H9 (cell line): ENCODE results near the gene CD81. TPM values are rescaled to one million over a fixed set of nuclear protein-coding genes. Genes with fewer than 3 reads are reported as not detected.

Source experiments
- DNase-seq: peaks from one replicate; pipeline ENCODE4 v3.0.0-alpha.2; 2017
- H2AFZ ChIP-seq: one replicate; pipeline ENCODE4 v1.6.1; 2013; ENCODE audit warnings: mild to moderate bottlenecking, low read length, control low read depth, moderate library complexity
- H2AK5ac ChIP-seq: 2 replicates; pipeline ENCODE4 v1.6.1; 2013; ENCODE audit warnings: low read length, control low read depth, mixed read lengths; ENCODE audit not compliant: insufficient read length
- H2BK120ac ChIP-seq: one replicate; pipeline ENCODE4 v1.6.1; 2013; ENCODE audit warnings: low read depth, mild to moderate bottlenecking, low read length, control low read depth, inconsistent platforms; ENCODE audit not compliant: poor library complexity, severe bottlenecking
- H2BK12ac ChIP-seq: 2 replicates; pipeline ENCODE4 v1.6.1; 2013; ENCODE audit warnings: low read length, control low read depth, mixed read lengths, low read depth; ENCODE audit not compliant: insufficient read length
- H2BK15ac ChIP-seq: 2 replicates; pipeline ENCODE4 v1.6.1; 2013; ENCODE audit warnings: low read depth, low read length, control low read depth
- H2BK20ac ChIP-seq: one replicate; pipeline ENCODE4 v1.6.1; 2013; ENCODE audit warnings: low read depth, mild to moderate bottlenecking, low read length, control low read depth, inconsistent platforms; ENCODE audit not compliant: poor library complexity, severe bottlenecking
- H2BK5ac ChIP-seq: 2 replicates; pipeline ENCODE4 v1.6.1; 2013; ENCODE audit warnings: low read length, control low read depth, mixed read lengths; ENCODE audit not compliant: insufficient read length
- H3K14ac ChIP-seq: 2 replicates; pipeline ENCODE4 v1.6.1; 2013; ENCODE audit warnings: low read length, control low read depth; ENCODE audit not compliant: insufficient read depth
- H3K18ac ChIP-seq: 2 replicates; pipeline ENCODE4 v1.6.1; 2013; ENCODE audit warnings: low read depth, mild to moderate bottlenecking, mixed read lengths, low read length, control low read depth; ENCODE audit not compliant: insufficient read length
- H3K23ac ChIP-seq: 2 replicates; pipeline ENCODE4 v1.6.1; 2013; ENCODE audit warnings: low read length, control low read depth, mixed read lengths, low read depth; ENCODE audit not compliant: insufficient read length
- H3K23me2 ChIP-seq: 2 replicates; pipeline ENCODE4 v1.6.1; 2013; ENCODE audit warnings: low read depth, mild to moderate bottlenecking, mixed read lengths, low read length, control low read depth; ENCODE audit not compliant: insufficient read length, poor library complexity, severe bottlenecking
- H3K27ac ChIP-seq: 2 replicates; pipeline ENCODE4 v1.5.1; 2013; ENCODE audit warnings: low read length, control low read depth, mixed read lengths, low read depth; ENCODE audit not compliant: insufficient read length
- H3K27me3 ChIP-seq: 2 replicates; pipeline ENCODE4 v1.6.1; 2013; ENCODE audit warnings: low read length, control low read depth, inconsistent platforms; ENCODE audit not compliant: insufficient read depth
- H3K4ac ChIP-seq: 2 replicates; pipeline ENCODE4 v1.6.1; 2013; ENCODE audit warnings: low read depth, mild to moderate bottlenecking, control low read depth, inconsistent platforms, low read length, moderate library complexity
- H3K4me1 ChIP-seq: 2 replicates; pipeline ENCODE4 v1.6.1; 2013; ENCODE audit warnings: low read length, control low read depth, inconsistent platforms; ENCODE audit not compliant: insufficient read depth
- H3K4me2 ChIP-seq: 2 replicates; pipeline ENCODE4 v1.6.1; 2013; ENCODE audit warnings: low read length, control low read depth, mixed read lengths; ENCODE audit not compliant: insufficient read length, insufficient read depth
- H3K56ac ChIP-seq: 2 replicates; pipeline ENCODE4 v1.6.1; 2013; ENCODE audit warnings: low read depth, mild to moderate bottlenecking, mixed read lengths, low read length, control low read depth; ENCODE audit not compliant: insufficient read length
- H3K79me1 ChIP-seq: 2 replicates; pipeline ENCODE4 v1.6.1; 2013; ENCODE audit warnings: low read depth, mild to moderate bottlenecking, moderate library complexity, low read length, control low read depth, inconsistent platforms; ENCODE audit not compliant: insufficient read depth, poor library complexity, severe bottlenecking
- H3K79me2 ChIP-seq: 2 replicates; pipeline ENCODE4 v1.6.1; 2013; ENCODE audit warnings: low read length, control low read depth, inconsistent platforms; ENCODE audit not compliant: insufficient read depth
- H3K9ac ChIP-seq: 2 replicates; pipeline ENCODE4 v1.6.1; 2013; ENCODE audit warnings: low read length, control low read depth, mixed read lengths; ENCODE audit not compliant: insufficient read length; ENCODE audit errors: extremely low read depth
- H3K9me3 ChIP-seq: one replicate; pipeline ENCODE4 v1.6.1; 2013; ENCODE audit warnings: low read depth, low read length, inconsistent platforms; ENCODE audit not compliant: control insufficient read depth
- H3T11ph ChIP-seq: one replicate; pipeline ENCODE4 v1.6.1; 2013; ENCODE audit warnings: mild to moderate bottlenecking, low read length, control low read depth, inconsistent platforms
- H4K20me1 ChIP-seq: one replicate; pipeline ENCODE4 v1.6.1; 2013; ENCODE audit not compliant: control insufficient read depth, insufficient read length, insufficient read depth
- H4K5ac ChIP-seq: 2 replicates; pipeline ENCODE4 v1.6.1; 2013; ENCODE audit warnings: low read depth, mild to moderate bottlenecking, mixed read lengths, low read length, control low read depth; ENCODE audit not compliant: insufficient read length
- H4K8ac ChIP-seq: replicated peaks from 2 replicates; pipeline ENCODE4 v1.6.1; 2013; ENCODE audit warnings: low read length, control low read depth, mixed read lengths, low read depth; ENCODE audit not compliant: insufficient read length
- H4K91ac ChIP-seq: 2 replicates; pipeline ENCODE4 v1.6.1; 2013; ENCODE audit warnings: low read depth, mild to moderate bottlenecking, moderate library complexity, mixed read lengths, low read length, control low read depth; ENCODE audit not compliant: insufficient read length
- H3K27ac Mint-ChIP-seq, 3 experiments: 2 replicates in 2 of 3; 3 replicates in 1 of 3; pipeline ENCODE4 v1.8.0; 2020 to 2021; ENCODE audit warnings: mixed read lengths in 3 of 3, mild to moderate bottlenecking in 1 of 3, moderate library complexity in 1 of 3
- H3K27me3 Mint-ChIP-seq: 2 replicates; pipeline ENCODE4 v1.8.0; 2021; ENCODE audit warnings: low read depth, mild to moderate bottlenecking, moderate library complexity, mixed read lengths
- H3K36me3 Mint-ChIP-seq, 3 experiments: 2 replicates in 2 of 3; 3 replicates in 1 of 3; pipeline ENCODE4 v1.8.0; 2020 to 2021; ENCODE audit warnings: low read depth in 3 of 3, mixed read lengths in 3 of 3; ENCODE audit not compliant: insufficient read depth in 1 of 3
- H3K4me1 Mint-ChIP-seq, 2 experiments: 2 replicates each; pipeline ENCODE4 v1.8.0; 2020; ENCODE audit warnings: mixed read lengths in 2 of 2
- H3K4me3 Mint-ChIP-seq, 2 experiments: 2 replicates in 1 of 2; 3 replicates in 1 of 2; pipeline ENCODE4 v1.8.0; 2020 to 2021; ENCODE audit warnings: mild to moderate bottlenecking in 2 of 2, mixed read lengths in 2 of 2, moderate library complexity in 1 of 2
- H3K9me3 Mint-ChIP-seq, 2 experiments: 2 replicates in 1 of 2; 3 replicates in 1 of 2; pipeline ENCODE4 v1.8.0; 2020; ENCODE audit warnings: mild to moderate bottlenecking in 2 of 2, mixed read lengths in 2 of 2, moderate library complexity in 1 of 2
- CTCF ChIP-seq: fragments of 200-600 bp; sonication (generic); conservative IDR thresholded peaks from 3 replicates; pipeline ENCODE4 v1.8.0; 2021; ENCODE audit warnings: antibody characterized with exemption, mild to moderate bottlenecking
- WGBS: extraction: QIAGEN DNeasy Blood & Tissue Kit; methylation state at CpG from one replicate; pipeline ENCODE4 v1.1.7; 2013; ENCODE audit warnings: missing lambda C conversion rate, low lambda C conversion rate, mixed read lengths; ENCODE audit not compliant: insufficient read length; ENCODE audit errors: extremely low coverage; 5-methylcytosine and 5-hydroxymethylcytosine counted together
- total RNA-seq: library from RNA; stranded (reverse); gene quantifications from 2 replicates; pipeline ENCODE4 v1.2.1, GENCODE V29; 2021

The CD81 gene
- total RNA-seq, 1 experiment from 2014 or later = 246 TPM

DNA sequence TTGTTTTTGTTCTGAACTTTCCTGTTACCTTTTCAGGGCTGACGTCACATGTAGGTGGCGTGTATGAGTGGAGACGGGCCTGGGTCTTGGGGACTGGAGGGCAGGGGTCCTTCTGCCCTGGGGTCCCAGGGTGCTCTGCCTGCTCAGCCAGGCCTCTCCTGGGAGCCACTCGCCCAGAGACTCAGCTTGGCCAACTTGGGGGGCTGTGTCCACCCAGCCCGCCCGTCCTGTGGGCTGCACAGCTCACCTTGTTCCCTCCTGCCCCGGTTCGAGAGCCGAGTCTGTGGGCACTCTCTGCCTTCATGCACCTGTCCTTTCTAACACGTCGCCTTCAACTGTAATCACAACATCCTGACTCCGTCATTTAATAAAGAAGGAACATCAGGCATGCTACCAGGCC is 19.9 kb downstream of the CD81 start:
- H2BK5ac ChIP-seq = no peak overlapping the region
- H2BK120ac ChIP-seq = no peak overlapping the region
- H2BK15ac ChIP-seq = no peak overlapping the region
- H4K91ac ChIP-seq = no peak overlapping the region
- no peak overlapping the region for H3K9ac ChIP-seq
- H2BK20ac ChIP-seq = no peak overlapping the region
- no peak overlapping the region for H3K23ac ChIP-seq
- H3K4me2 ChIP-seq = no peak overlapping the region
- Mint-ChIP-seq H3K27me3 (no peaks in the 10 kb centered on the region), H3K9me3 (no peaks in the 10 kb centered on the region), H3K4me1 (peaks cover 3 to 8% of the 10 kb centered on the region in 2 experiments), H3K4me3 (no peak overlapping the region), H3K27ac (no peak overlapping the region), H3K36me3 (peaks cover 4 to 22% (median 13%) of the 10 kb centered on the region in 3 experiments; a peak in 6 of 7 replicates)
- no peak overlapping the region for H3K56ac ChIP-seq
- H3K27ac ChIP-seq = no peak overlapping the region
- H3K9me3 ChIP-seq = no peaks in the 10 kb centered on the region
- no peak for TF ChIP-seq CTCF
- H3K4me1 ChIP-seq = no peaks in the 10 kb centered on the region
- H3T11ph ChIP-seq = no peak overlapping the region
- H3K18ac ChIP-seq = no peak overlapping the region
- H2AK5ac ChIP-seq = no peak overlapping the region
- no peak for DNase-seq
- H4K20me1 ChIP-seq = no peaks in the 10 kb centered on the region
- H4K5ac ChIP-seq = no peak overlapping the region
- peaks cover 13% of the 10 kb centered on the region for H3K23me2 ChIP-seq
- H4K8ac ChIP-seq = no peak overlapping the region
- no peak overlapping the region for H3K4ac ChIP-seq
- WGBS = no CpG with 5 or more reads among the region's 12 CpGs
- H2BK12ac ChIP-seq = no peak overlapping the region
- H3K27me3 ChIP-seq = no peaks in the 10 kb centered on the region
- no peak overlapping the region for H2AFZ ChIP-seq
- H3K79me2 ChIP-seq = no peaks in the 10 kb centered on the region
- no peaks in the 10 kb centered on the region for H3K79me1 ChIP-seq
- H3K14ac ChIP-seq = no peak overlapping the region
